GM19463 (cell line): ENCODE results near the gene UBR3.
"Not testable (repeated sequence)": the region's sequence is repeated elsewhere in the genome, so short reads cannot be mapped to it uniquely, and the experiment has no call there.

Source experiments
- ATAC-seq: cut with Tn5 transposase; IDR thresholded peaks from one replicate; pipeline ENCODE4 v1.9.1; 2021; ENCODE audit warnings: mild to moderate bottlenecking, moderate library complexity; ENCODE audit not compliant: unreplicated experiment

UBR3 gene

GRCh38 chr2:169933124-169933711 is 106.0 kb downstream of the UBR3 start:
- peak; percentile 50 for ATAC-seq

GRCh38 chr2:169936652-169937051 is 109.4 kb downstream of the UBR3 start:
- ATAC-seq, result not testable (repeated sequence)

GRCh38 chr2:169945515-169945914 is 118.3 kb downstream of the UBR3 start:
- ATAC-seq, result no peak

- ATAC-seq, result no peak
These were observed 118.8 kb downstream of the UBR3 start for GRCh38 chr2:169946092-169946491.

GRCh38 chr2:169946546-169946945 is 119.3 kb downstream of the UBR3 start:
- ATAC-seq, result no peak

GRCh38 chr2:169955940-169956339 is 128.7 kb downstream of the UBR3 start:
- no peak for ATAC-seq

- ATAC-seq, result not testable (repeated sequence)
These were observed 130.0 kb downstream of the UBR3 start for GRCh38 chr2:169957219-169957618.

- ATAC-seq, result no peak
These were observed 134.7 kb downstream of the UBR3 start for GRCh38 chr2:169961911-169962310.

GRCh38 chr2:169963786-169964185 is 136.5 kb downstream of the UBR3 start:
- ATAC-seq, result no peak

- no peak for ATAC-seq
These were observed 137.5 kb downstream of the UBR3 start for GRCh38 chr2:169964740-169965139.

- ATAC-seq, result no peak
These were observed 138.2 kb downstream of the UBR3 start for GRCh38 chr2:169965495-169965894.

GRCh38 chr2:169966454-169966853 is 139.2 kb downstream of the UBR3 start:
- ATAC-seq, result no peak

GRCh38 chr2:169968743-169969142 is 141.5 kb downstream of the UBR3 start:
- no peak for ATAC-seq

- no peak for ATAC-seq
These were observed 148.0 kb downstream of the UBR3 start for GRCh38 chr2:169975221-169975620.

- no peak for ATAC-seq
These were observed 149.1 kb downstream of the UBR3 start for GRCh38 chr2:169976335-169976851.

GRCh38 chr2:169977530-169977929 is 150.3 kb downstream of the UBR3 start:
- no peak for ATAC-seq

GRCh38 chr2:169978402-169979017 is 151.3 kb downstream of the UBR3 start:
- no peak for ATAC-seq

- no peak for ATAC-seq
These were observed 151.8 kb downstream of the UBR3 start for GRCh38 chr2:169979025-169979424.

GRCh38 chr2:169980001-169980400 is 152.7 kb downstream of the UBR3 start:
- no peak for ATAC-seq

- ATAC-seq, result no peak
These were observed 153.4 kb downstream of the UBR3 start for GRCh38 chr2:169980643-169981042.

GRCh38 chr2:169982929-169983328 is 155.7 kb downstream of the UBR3 start:
- no peak for ATAC-seq

- ATAC-seq, result no peak
These were observed 156.3 kb downstream of the UBR3 start for GRCh38 chr2:169983506-169983905.

- no peak for ATAC-seq
These were observed 156.9 kb downstream of the UBR3 start for GRCh38 chr2:169984145-169984544.
